Stimulated activated CD4-positive, alpha-beta T cell treated with anti-CD3 and anti-CD28 coated beads, Interleukin-15, amount 100 ng/mL, for 24 hours (primary cell): ENCODE data around the gene LGALS13.
"Not testable (repeated sequence)": the region's sequence is repeated elsewhere in the genome, so short reads cannot be mapped to it uniquely, and the experiment has no call there.

Experiments
- DNase-seq: peaks from one replicate; pipeline ENCODE4 v3.0.0-alpha.2; 2020

The LGALS13 gene

GRCh38 chr19:39623946-39624345, 21.6 kb downstream of the LGALS13 start:
- DNase-seq: no peak

- not testable (repeated sequence) for DNase-seq
Observed at GRCh38 chr19:39627631-39628030, 25.3 kb downstream of the LGALS13 start.

- no peak for DNase-seq
Observed at GRCh38 chr19:39631178-39631577, 28.9 kb downstream of the LGALS13 start.

- no peak for DNase-seq
Observed at GRCh38 chr19:39631626-39632025, 29.3 kb downstream of the LGALS13 start.

GRCh38 chr19:39637891-39638290, 35.6 kb downstream of the LGALS13 start:
- DNase-seq: no peak

- no peak for DNase-seq
Observed at GRCh38 chr19:39641773-39642172, 39.4 kb downstream of the LGALS13 start.

GRCh38 chr19:39643591-39643990, 41.3 kb downstream of the LGALS13 start:
- no peak for DNase-seq

- peak; percentile 34 for DNase-seq
Observed at GRCh38 chr19:39645800-39646411, 43.6 kb downstream of the LGALS13 start.

GRCh38 chr19:39647918-39648317, 45.6 kb downstream of the LGALS13 start:
- DNase-seq: no peak

GRCh38 chr19:39655613-39656012, 53.3 kb downstream of the LGALS13 start, which contains the start of gene LGALS16:
Gene LGALS16 (plus strand): TSS chr19:39655913. CDS start chr19:39655962, 49 bp downstream.
- DNase-seq: no peak
